AG04450 (cell line): ENCODE results near the gene PTGR1. TPM values are rescaled to one million over a fixed set of nuclear protein-coding genes. Genes with fewer than 3 reads are reported as not detected.
"Not testable (repeated sequence)": the region's sequence is repeated elsewhere in the genome, so short reads cannot be mapped to it uniquely, and the experiment has no call there.

ENCODE experiments used
- CTCF ChIA-PET: fragments of 300-600, 350-600 bp; formaldehyde crosslinking; extraction: SDS; loops from one replicate; lab custom pipeline; 2022; ENCODE audit warnings: antibody characterized with exemption, inconsistent platforms; lab: Charles Lee
- POLR2A ChIA-PET: fragments of 350-600 bp; formaldehyde crosslinking; extraction: SDS; loops from one replicate; lab custom pipeline; 2021; ENCODE audit warnings: antibody characterized with exemption, inconsistent platforms; lab: Yijun Ruan, JAX
- DNase-seq: peaks from one replicate; pipeline ENCODE4 v3.0.0-alpha.2; 2011; ENCODE audit warnings: low read depth, low spot score
- H3K27ac ChIP-seq: one replicate; pipeline ENCODE4 v1.5.1; 2012; ENCODE audit warnings: low read depth, low read length, control low read depth
- H3K27me3 ChIP-seq: one replicate; pipeline ENCODE4 v1.6.0; 2012; ENCODE audit warnings: low read length; ENCODE audit not compliant: control insufficient read depth, insufficient read depth
- H3K4me3 ChIP-seq: 2 replicates; pipeline ENCODE4 v1.5.1; 2011; ENCODE audit warnings: mild to moderate bottlenecking, low read depth, low read length, control low read depth
- H3K9me3 ChIP-seq: 2 replicates; pipeline ENCODE4 v1.5.1; 2012; ENCODE audit warnings: low read length; ENCODE audit not compliant: control insufficient read depth, insufficient read depth
- polyA plus RNA-seq: library from polyadenylated mRNA; depleted of rRNA; stranded (reverse); fragments of >200 nt; gene quantifications from 2 replicates; pipeline ENCODE4 v1.2.3, GENCODE V29; 2011
- TF ChIP-seq, protein P1 (sequence below): IDR thresholded peaks from 2 replicates; pipeline ENCODE4 v1.5.1; 2011; ENCODE audit warnings: low read depth, low read length, control low read depth, inconsistent platforms

The PTGR1 gene
- polyA plus RNA-seq, 1 experiment, result 173 TPM

DNA sequence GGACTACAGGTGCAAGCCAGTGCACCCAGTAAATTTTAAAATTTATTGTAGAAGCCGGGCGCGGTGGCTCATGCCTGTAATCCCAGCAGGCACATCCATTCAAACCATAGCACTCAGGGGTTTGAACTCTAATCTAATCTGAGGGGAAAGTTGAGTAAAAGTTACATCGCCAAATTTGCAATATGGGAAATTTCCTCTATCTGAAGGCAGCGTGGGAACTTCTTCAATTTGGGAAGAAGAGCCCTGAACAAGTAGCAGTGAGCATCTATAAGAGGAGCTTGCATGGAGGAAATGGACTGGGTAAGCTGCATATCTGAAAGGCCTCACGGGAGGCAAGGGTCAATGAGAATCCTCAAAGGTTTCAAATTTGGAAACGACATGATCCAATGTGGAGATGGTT, 29.0 kb upstream of the PTGR1 start:
- Histone ChIP-seq H3K27ac (no peak overlapping the region), H3K27me3 (no peaks in the 10 kb centered on the region), H3K9me3 (no peaks in the 10 kb centered on the region), H3K4me3 (no peak overlapping the region)
- TF ChIP-seq, protein P1, sequence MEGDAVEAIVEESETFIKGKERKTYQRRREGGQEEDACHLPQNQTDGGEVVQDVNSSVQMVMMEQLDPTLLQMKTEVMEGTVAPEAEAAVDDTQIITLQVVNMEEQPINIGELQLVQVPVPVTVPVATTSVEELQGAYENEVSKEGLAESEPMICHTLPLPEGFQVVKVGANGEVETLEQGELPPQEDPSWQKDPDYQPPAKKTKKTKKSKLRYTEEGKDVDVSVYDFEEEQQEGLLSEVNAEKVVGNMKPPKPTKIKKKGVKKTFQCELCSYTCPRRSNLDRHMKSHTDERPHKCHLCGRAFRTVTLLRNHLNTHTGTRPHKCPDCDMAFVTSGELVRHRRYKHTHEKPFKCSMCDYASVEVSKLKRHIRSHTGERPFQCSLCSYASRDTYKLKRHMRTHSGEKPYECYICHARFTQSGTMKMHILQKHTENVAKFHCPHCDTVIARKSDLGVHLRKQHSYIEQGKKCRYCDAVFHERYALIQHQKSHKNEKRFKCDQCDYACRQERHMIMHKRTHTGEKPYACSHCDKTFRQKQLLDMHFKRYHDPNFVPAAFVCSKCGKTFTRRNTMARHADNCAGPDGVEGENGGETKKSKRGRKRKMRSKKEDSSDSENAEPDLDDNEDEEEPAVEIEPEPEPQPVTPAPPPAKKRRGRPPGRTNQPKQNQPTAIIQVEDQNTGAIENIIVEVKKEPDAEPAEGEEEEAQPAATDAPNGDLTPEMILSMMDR, result no peak
- ChIA-PET CTCF (no interaction called here), POLR2A (interaction anchor here (0.6 kb wide), 1 partner anchor 18 kb away, joined by 4 read pairs; no protein-coding TSS in a partner anchor)
- DNase-seq, result no peak

DNA sequence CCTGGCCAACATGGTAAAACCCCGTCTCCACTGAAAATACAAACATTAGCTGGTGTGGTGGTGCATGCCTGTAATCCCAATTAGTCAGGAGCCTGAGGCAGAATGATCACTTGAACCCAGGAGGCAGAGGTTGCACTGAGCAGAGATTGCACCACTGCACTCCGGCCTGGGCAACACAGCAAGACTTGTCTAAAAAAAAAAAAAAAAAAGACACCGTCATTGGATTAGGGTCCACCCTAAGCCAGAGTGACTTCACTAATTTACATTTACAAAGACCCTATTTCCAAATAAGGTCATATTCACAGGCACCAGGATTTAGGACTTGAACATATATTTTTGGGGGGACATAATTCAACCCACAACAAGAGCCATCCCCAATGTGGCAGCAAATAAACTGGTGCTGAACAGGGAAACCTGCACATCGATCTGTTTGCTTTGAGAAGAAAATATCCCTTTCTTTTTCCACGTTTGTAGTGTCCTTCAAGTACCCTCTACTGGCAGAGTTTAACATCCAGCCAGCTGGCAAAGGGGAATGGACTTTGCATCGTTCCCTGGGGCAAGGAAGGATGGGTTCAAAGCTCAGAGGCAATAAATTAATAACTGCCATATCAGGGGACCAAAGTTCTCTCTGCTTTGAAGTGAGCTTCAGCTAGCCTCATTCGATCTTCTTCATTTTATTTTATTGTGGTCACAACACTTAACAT, 28.0 kb upstream of the PTGR1 start:
- H3K9me3 ChIP-seq, result no peaks in the 10 kb centered on the region
- H3K27ac ChIP-seq, result no peak overlapping the region
- H3K4me3 ChIP-seq, result no peak overlapping the region
- ChIA-PET POLR2A (no interaction called here), CTCF (no interaction called here)
- no peaks in the 10 kb centered on the region for H3K27me3 ChIP-seq
- TF ChIP-seq, protein P1, result no peak
- DNase-seq, result no peak

DNA sequence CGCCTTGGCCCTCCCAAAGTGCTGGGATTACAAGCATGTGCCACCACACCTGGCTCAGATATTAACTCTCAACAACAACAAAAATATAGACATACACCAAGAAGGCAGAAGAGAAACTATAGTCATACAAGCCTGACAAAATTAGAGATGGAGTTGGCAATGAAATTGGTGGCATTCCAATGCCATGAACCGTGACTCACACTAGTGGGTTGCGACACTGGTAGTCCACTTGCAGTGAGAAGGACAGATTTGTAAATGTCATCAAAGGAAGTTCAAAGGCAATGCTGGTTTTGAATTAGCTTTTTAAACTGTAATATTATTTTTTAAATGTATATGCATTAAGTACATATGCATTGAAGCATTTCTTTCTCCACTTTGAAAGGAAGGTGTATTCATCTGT, 23.2 kb upstream of the PTGR1 start:
- Histone ChIP-seq H3K9me3 (no peaks in the 10 kb centered on the region; the same call in 1 of the 2 replicates), H3K27ac (no peak overlapping the region), H3K27me3 (no peaks in the 10 kb centered on the region), H3K4me3 (no peak overlapping the region)
- no peak for DNase-seq
- TF ChIP-seq, protein P1, result no peak
- POLR2A ChIA-PET, result interaction anchor here (1.0 kb wide), 1 partner anchor 9 kb away, joined by 4 read pairs; the partner anchor contains the start of gene DNAJC25
- CTCF ChIA-PET, result interaction anchor here (1.3 kb wide), 1 partner anchor 24 kb away, joined by 3 read pairs; the partner anchor contains the start of gene PTGR1

DNA sequence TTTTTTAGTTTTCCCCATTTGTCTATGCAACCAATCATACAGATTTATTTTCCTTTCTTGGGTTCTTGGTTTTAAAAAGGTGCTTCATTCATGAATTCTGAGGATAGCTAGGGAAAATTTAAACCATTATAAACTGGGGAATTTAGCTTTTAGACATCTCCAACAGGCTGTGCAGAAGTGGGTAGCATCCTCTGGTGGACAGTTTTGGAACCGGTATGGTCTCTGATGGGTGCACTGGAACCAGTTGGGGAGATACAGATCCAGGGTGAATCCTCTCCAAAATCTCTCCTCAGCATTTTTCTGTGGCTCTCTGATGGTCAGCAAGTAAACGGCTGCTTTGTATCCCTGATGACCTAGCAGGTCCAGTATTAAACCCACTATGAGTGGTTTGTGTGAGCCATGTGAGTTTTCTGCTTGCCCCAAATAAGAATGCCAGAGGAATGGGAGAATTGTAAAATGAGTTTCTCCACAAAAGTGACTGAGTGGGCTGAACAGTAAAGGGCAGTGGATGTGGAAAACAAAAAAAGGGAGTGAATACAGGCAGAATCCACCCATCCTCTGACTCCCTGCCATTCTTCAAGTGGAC, 22.5 kb upstream of the PTGR1 start:
- ChIA-PET POLR2A (interaction anchor here (0.7 to 1.0 kb wide), 2 partner anchors 9 to 1754 kb away, joined by 4 read pairs; partner anchors contain the start of gene DNAJC25), CTCF (interaction anchor here (0.6 to 1.7 kb wide), 16 partner anchors 9 to 893 kb away, joined by 3 to 24 read pairs (median 3); partner anchors contain the start of gene PTGR1)
- no peak overlapping the region for H3K27ac ChIP-seq
- no peak overlapping the region for H3K4me3 ChIP-seq
- DNase-seq, result no peak
- TF ChIP-seq, protein P1, result peak; percentile 99
- no peaks in the 10 kb centered on the region; the same call in 1 of the 2 replicates for H3K9me3 ChIP-seq
- H3K27me3 ChIP-seq, result no peaks in the 10 kb centered on the region

DNA sequence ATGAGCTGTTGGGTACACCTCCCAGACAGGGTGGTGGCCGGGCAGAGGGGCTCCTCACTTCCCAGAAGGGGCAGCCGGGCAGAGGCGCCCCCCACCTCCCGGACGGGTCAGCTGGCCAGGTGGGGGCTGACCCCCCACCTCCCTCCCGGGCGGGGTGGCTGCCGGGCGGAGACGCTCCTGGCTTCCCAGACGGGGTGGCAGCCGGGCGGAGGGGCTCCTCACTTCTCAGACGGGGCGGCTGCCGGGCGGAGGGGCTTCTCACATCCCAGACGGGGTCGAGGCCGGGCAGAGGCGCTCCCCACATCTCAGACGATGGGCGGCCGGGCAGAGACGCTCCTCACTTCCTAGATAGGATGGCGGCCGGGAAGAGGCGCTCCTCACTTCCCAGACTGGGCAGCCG, 17.9 kb upstream of the PTGR1 start:
- DNase-seq, POLR2A ChIA-PET, CTCF ChIA-PET, H3K27ac ChIP-seq, H3K27me3 ChIP-seq, H3K9me3 ChIP-seq, H3K4me3 ChIP-seq: not testable (repeated sequence)
